ENCODE results near the gene LHX3.

The LHX3 gene

GRCh38 chr9:136225748-136226679 is 21.1 kb upstream of the LHX3 start:
- peak; percentile 22 to 78 (median 55) for DNase-seq

GRCh38 chr9:136225366-136225747 is 20.4 kb upstream of the LHX3 start:
- DNase-seq: peak in 1 of 5 experiments; percentile 52

GRCh38 chr9:136223871-136224640 is 19.1 kb upstream of the LHX3 start:
- no peak for DNase-seq

GRCh38 chr9:136222906-136223285 is 18.0 kb upstream of the LHX3 start:
- DNase-seq: no peak

GRCh38 chr9:136222166-136222905 is 17.4 kb upstream of the LHX3 start:
- DNase-seq: no peak

- peak in 1 of 5 experiments; percentile 40 for DNase-seq
These were observed 15.2 kb upstream of the LHX3 start for GRCh38 chr9:136220017-136220729.

GRCh38 chr9:136219276-136219675 is 14.3 kb upstream of the LHX3 start:
- no peak for DNase-seq

- no peak for DNase-seq
These were observed 13.7 kb upstream of the LHX3 start for GRCh38 chr9:136218673-136219072.

- no peak for DNase-seq
These were observed 13.3 kb upstream of the LHX3 start for GRCh38 chr9:136218271-136218670.

GRCh38 chr9:136216541-136217244 is 11.8 kb upstream of the LHX3 start:
- no peak for DNase-seq

- DNase-seq: no peak
These were observed 8.8 kb upstream of the LHX3 start for GRCh38 chr9:136213733-136214132.

GRCh38 chr9:136212345-136212950 is 7.5 kb upstream of the LHX3 start:
- DNase-seq: no peak

GRCh38 chr9:136211441-136212344 is 6.8 kb upstream of the LHX3 start:
- DNase-seq: no peak

- DNase-seq: no peak
These were observed 6.1 kb upstream of the LHX3 start for GRCh38 chr9:136211006-136211405.

GRCh38 chr9:136210276-136210675 is 5.3 kb upstream of the LHX3 start:
- DNase-seq: no peak

- no peak for DNase-seq
These were observed 4.9 kb upstream of the LHX3 start for GRCh38 chr9:136209786-136210185.

- DNase-seq: no peak
These were observed 4.3 kb upstream of the LHX3 start for GRCh38 chr9:136209232-136209631.

GRCh38 chr9:136208675-136209074 is 3.7 kb upstream of the LHX3 start:
- no peak for DNase-seq

- DNase-seq: no peak
These were observed 2.7 kb upstream of the LHX3 start for GRCh38 chr9:136207616-136208015.

- DNase-seq: no peak
These were observed 1.8 kb upstream of the LHX3 start for GRCh38 chr9:136206602-136207275.
